ENCODE measurements around the gene LBHD1. TPM values are rescaled to one million over a fixed set of nuclear protein-coding genes. Genes with fewer than 3 reads are reported as not detected.

LBHD1 gene
- total and polyA plus RNA-seq, 2 of the 13 experiments (the other 11 are each of a cell fraction or from before 2014, with no cell fraction given) = 3.2 to 3.7 TPM

GRCh38 chr11:62705880-62706849 is 34.1 kb upstream of the LBHD1 start (continued):
- TF ChIP-seq ZNF407 (CRISPR knock-in tag; IDR thresholded peaks at IDR 0.05; ENCODE audit: not compliant biosample characterization) (no peak), ZNF839 (CRISPR knock-in tag; IDR thresholded peaks at IDR 0.05; ENCODE audit: borderline replicate concordance) (no peak), TEF (CRISPR knock-in tag; IDR thresholded peaks at IDR 0.05) (no peak), ZNF7 (CRISPR knock-in tag; IDR thresholded peaks at IDR 0.05) (no peak), NFKBIZ (CRISPR knock-in tag; IDR thresholded peaks at IDR 0.05) (no peak), ZNF367 (CRISPR knock-in tag; IDR thresholded peaks at IDR 0.05; ENCODE audit: borderline replicate concordance) (no peak), ZNF672 (CRISPR knock-in tag; IDR thresholded peaks at IDR 0.05) (no peak), HMG20B (CRISPR knock-in tag; conservative IDR thresholded peaks at IDR 0.05) (no peak), ISL2 (CRISPR knock-in tag; IDR thresholded peaks at IDR 0.05) (no peak), ZNF777 (CRISPR knock-in tag; IDR thresholded peaks at IDR 0.05) (no peak), ZNF460 (CRISPR knock-in tag; IDR thresholded peaks at IDR 0.05; ENCODE audit: borderline replicate concordance) (no peak), USF2 (IDR thresholded peaks at IDR 0.05; ENCODE audit: low read depth, low read length) (no peak), USF2 (CRISPR knock-in tag; IDR thresholded peaks at IDR 0.05; ENCODE audit: borderline replicate concordance) (no peak), ZBTB44 (CRISPR knock-in tag; IDR thresholded peaks at IDR 0.05) (no peak), PHF8 (CRISPR knock-in tag; IDR thresholded peaks at IDR 0.05) (peak; percentile 56; the same call in 1 of the 2 replicates)

Measured in HepG2 (cell line).